OCI-LY1 (cell line): ENCODE results near the gene CRYBB1.

Experiments used
- H2AFZ ChIP-seq: fragments of 200-600 bp; sonication (generic), shearing (Covaris generic); 2 replicates; pipeline ENCODE4 v1.6.0; 2014; ENCODE audit warnings: antibody characterized with exemption, mild to moderate bottlenecking, low read length
- H3F3A ChIP-seq: fragments of 200-600 bp; sonication (generic), shearing (Covaris generic); 2 replicates; pipeline ENCODE4 v1.6.0; 2014; ENCODE audit warnings: mild to moderate bottlenecking, antibody characterized with exemption, low read length, moderate library complexity; ENCODE audit not compliant: insufficient read depth
- H3K27ac ChIP-seq: fragments of 200-600 bp; sonication (generic); 2 replicates; pipeline ENCODE4 v1.5.1; 2014; ENCODE audit warnings: low read length, mixed run types, mild to moderate bottlenecking, low read depth; ENCODE audit not compliant: poor library complexity, severe bottlenecking
- H3K27me3 ChIP-seq: fragments of 200-600 bp; sonication (generic); 2 replicates; pipeline ENCODE4 v1.6.0; 2014; ENCODE audit warnings: antibody characterized with exemption, mild to moderate bottlenecking, low read length, moderate library complexity; ENCODE audit not compliant: insufficient read depth
- H3K36me3 ChIP-seq: fragments of 200-600 bp; sonication (generic); 2 replicates; pipeline ENCODE4 v1.6.1; 2014; ENCODE audit warnings: mild to moderate bottlenecking, antibody characterized with exemption, low read length, moderate library complexity, mixed read lengths; ENCODE audit not compliant: insufficient read depth
- H3K4me1 ChIP-seq: fragments of 200-600 bp; sonication (generic); 2 replicates; pipeline ENCODE4 v1.5.1; 2014; ENCODE audit warnings: mild to moderate bottlenecking, low read length, moderate library complexity; ENCODE audit not compliant: insufficient read depth, severe bottlenecking
- H3K4me2 ChIP-seq: fragments of 200-600 bp; sonication (generic), shearing (Covaris generic); 2 replicates; pipeline ENCODE4 v1.6.1; 2014; ENCODE audit warnings: low read length
- H3K4me3 ChIP-seq: fragments of 200-600 bp; sonication (generic); 2 replicates; pipeline ENCODE4 v1.5.1; 2014; ENCODE audit warnings: low read length, low read depth, mild to moderate bottlenecking, mixed read lengths; ENCODE audit not compliant: poor library complexity, severe bottlenecking
- H3K79me2 ChIP-seq: fragments of 200-600 bp; shearing (Covaris generic); 2 replicates; pipeline ENCODE4 v1.6.1; 2016; ENCODE audit warnings: mixed run types, low read length, mixed read lengths; ENCODE audit not compliant: insufficient read depth
- H3K9ac ChIP-seq: fragments of 200-600 bp; sonication (generic), shearing (Covaris generic); 2 replicates; pipeline ENCODE4 v1.6.1; 2014; ENCODE audit warnings: mild to moderate bottlenecking, low read length, mixed read lengths
- H3K9me2 ChIP-seq: fragments of 200-600 bp; sonication (generic), shearing (Covaris generic); 2 replicates; pipeline ENCODE4 v1.6.1; 2014; ENCODE audit warnings: low read depth, mild to moderate bottlenecking, low read length, mixed read lengths
- H3K9me3 ChIP-seq: fragments of 200-600 bp; shearing (Covaris generic); 2 replicates; pipeline ENCODE4 v1.6.1; 2014; ENCODE audit warnings: low read length, mixed read lengths
- H4K20me1 ChIP-seq: fragments of 200-600 bp; sonication (generic), shearing (Covaris generic); 2 replicates; pipeline ENCODE4 v1.6.0; 2016; ENCODE audit warnings: mild to moderate bottlenecking, low read length; ENCODE audit not compliant: insufficient read depth
- CTCF ChIP-seq: fragments of 200-600 bp; sonication (generic), shearing (Covaris generic); IDR thresholded peaks from 2 replicates; pipeline ENCODE4 v1.5.1; 2017; ENCODE audit warnings: mild to moderate bottlenecking, antibody characterized with exemption, low read length, moderate library complexity, mixed read lengths
- EZH2 ChIP-seq: fragments of 200-600 bp; sonication (generic), shearing (Covaris generic); IDR thresholded peaks from 2 replicates; pipeline ENCODE4 v1.8.0; 2017; ENCODE audit warnings: borderline replicate concordance, mixed run types, mild to moderate bottlenecking, antibody characterized with exemption, low read length, moderate library complexity, mixed read lengths

The CRYBB1 gene

DNA sequence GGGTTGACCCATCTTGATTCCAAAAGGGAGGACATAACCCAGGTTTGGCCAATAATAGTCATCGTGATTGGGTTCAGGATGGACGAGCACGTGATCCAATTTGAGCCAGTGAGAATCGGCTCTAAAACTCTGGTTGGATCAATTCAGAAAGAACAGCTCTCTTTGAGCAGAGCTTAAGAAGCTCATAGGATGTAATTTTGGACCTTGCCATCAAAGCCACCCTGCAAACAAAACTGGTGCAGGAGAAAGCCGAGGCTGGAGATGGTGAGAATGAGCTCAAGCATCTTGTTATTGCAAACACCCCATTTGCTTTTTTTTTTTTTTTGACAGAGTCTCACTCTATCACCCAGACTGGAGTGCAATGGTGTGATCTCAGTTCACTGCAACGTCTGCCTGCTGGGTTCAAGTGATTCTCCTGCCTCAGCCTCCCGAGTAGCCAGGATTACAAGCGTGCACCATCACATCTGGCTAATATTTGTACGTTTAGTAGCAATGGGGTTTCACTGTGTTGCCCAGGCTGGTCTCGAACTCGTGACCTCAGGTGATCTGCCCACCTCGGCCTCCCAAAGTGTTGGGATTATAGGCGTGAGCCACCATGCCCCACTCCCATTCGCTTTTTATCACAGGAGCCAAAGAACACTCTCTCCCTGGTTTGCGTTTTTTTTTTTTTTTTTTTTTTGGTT is 25.7 kb upstream of the CRYBB1 start:
- Histone ChIP-seq H3K79me2 (no peaks in the 10 kb centered on the region), H3K4me3 (no peak overlapping the region), H3K9me3 (no peaks in the 10 kb centered on the region), H4K20me1 (no peaks in the 10 kb centered on the region), H3K4me2 (peak overlapping the region; percentile 12; the same call in 1 of the 2 replicates), H3K9ac (no peak overlapping the region; the same call in 1 of the 2 replicates), H2AFZ (peak overlapping the region; percentile 64; the same call in 1 of the 2 replicates), H3K4me1 (peaks cover 53% of the 10 kb centered on the region), H3F3A (no peaks in the 10 kb centered on the region), H3K36me3 (no peaks in the 10 kb centered on the region), H3K27ac (peak overlapping the region; percentile 3), H3K27me3 (no peaks in the 10 kb centered on the region), H3K9me2 (no peaks in the 10 kb centered on the region)
- TF ChIP-seq EZH2 (no peak), CTCF (no peak)

GRCh38 chr22:26642465-26643417 is 24.9 kb upstream of the CRYBB1 start:
- H4K20me1 ChIP-seq = no peaks in the 10 kb centered on the region
- TF ChIP-seq EZH2 (no peak), CTCF (peak; percentile 65)
- no peaks in the 10 kb centered on the region for H3F3A ChIP-seq
- peak overlapping the region; percentile 12; the same call in 1 of the 2 replicates for H3K4me2 ChIP-seq
- peak overlapping the region; percentile 3 for H3K27ac ChIP-seq
- H3K27me3 ChIP-seq = no peaks in the 10 kb centered on the region
- peak overlapping the region; percentile 30; the same call in 1 of the 2 replicates for H3K9ac ChIP-seq
- H3K79me2 ChIP-seq = no peaks in the 10 kb centered on the region
- peak overlapping the region; percentile 64; the same call in 1 of the 2 replicates for H2AFZ ChIP-seq
- no peaks in the 10 kb centered on the region for H3K9me3 ChIP-seq
- no peaks in the 10 kb centered on the region for H3K36me3 ChIP-seq
- no peaks in the 10 kb centered on the region for H3K9me2 ChIP-seq
- no peak overlapping the region for H3K4me3 ChIP-seq
- H3K4me1 ChIP-seq = peaks cover 44% of the 10 kb centered on the region

- H3K27me3 ChIP-seq = no peaks in the 10 kb centered on the region; the same call in 1 of the 2 replicates
- H3K79me2 ChIP-seq = no peaks in the 10 kb centered on the region
Measured at GRCh38 chr22:26636296-26636695, 18.5 kb upstream of the CRYBB1 start.

More at GRCh38 chr22:26636296-26636695, 18.5 kb upstream of the CRYBB1 start:
- TF ChIP-seq EZH2 (no peak), CTCF (no peak)
- Histone ChIP-seq H3K36me3 (no peaks in the 10 kb centered on the region), H3K9ac (no peak overlapping the region), H3K9me2 (no peaks in the 10 kb centered on the region), H2AFZ (no peak overlapping the region), H4K20me1 (no peaks in the 10 kb centered on the region), H3K4me1 (no peaks in the 10 kb centered on the region), H3K4me2 (no peak overlapping the region), H3K27ac (no peak overlapping the region), H3F3A (no peaks in the 10 kb centered on the region), H3K9me3 (no peaks in the 10 kb centered on the region), H3K4me3 (no peak overlapping the region)
